ENCODE measurements around the gene TRIM69.
A peak's percentile ranks its signal among the peaks of the same experiment; 100 is the strongest.

- TF ChIP-seq POLR2AphosphoS5 (IDR thresholded peaks at IDR 0.05; ENCODE audit: low read depth, low read length) (peak; percentile 72), POLR2A (IDR thresholded peaks at IDR 0.05; ENCODE audit: low read depth, low read length) (peak; percentile 86), TAF1 (IDR thresholded peaks at IDR 0.05; ENCODE audit: borderline replicate concordance, low read depth, low read length) (0 out of 2 replicates have a peak, but pooled peaks have one; percentile 21)
Measured at GRCh38 chr15:44728576-44729407, 7.5 kb upstream of the TRIM69 start.

Measured in GM12892 (cell line).